GM18951 (cell line): ENCODE measurements around the gene EIF5B.

Source experiments
- POLR2A ChIP-seq: IDR thresholded peaks from 4 replicates; pipeline ENCODE4 v1.6.1; 2011; ENCODE audit warnings: mild to moderate bottlenecking; ENCODE audit not compliant: insufficient read length, insufficient read depth; ENCODE audit errors: extremely low read depth
- in situ Hi-C: fragments of 300-500 bp; cut with MboI; formaldehyde crosslinking; loops from one replicate; pipeline ENCODE4 v1.12.0; 2022; ENCODE audit warnings: low sequenced_read_pairs, mixed read lengths, inconsistent platforms; ENCODE audit not compliant: unreplicated experiment

Gene EIF5B

GRCh38 chr2:99439971-99440505 lies 102.8 kb downstream of the EIF5B start:
- no peak for TF ChIP-seq POLR2A

GRCh38 chr2:99442837-99443236 lies 105.6 kb downstream of the EIF5B start:
- in situ Hi-C loops: no loop called here
- TF ChIP-seq POLR2A: no peak

More at GRCh38 chr2:99439971-99440505, 102.8 kb downstream of the EIF5B start:
- in situ Hi-C loops: no loop called here

GRCh38 chr2:99444222-99444621 lies 107.0 kb downstream of the EIF5B start:
- in situ Hi-C loops: no loop called here
- TF ChIP-seq POLR2A: no peak

GRCh38 chr2:99445065-99445464 lies 107.9 kb downstream of the EIF5B start:
- in situ Hi-C loops: no loop called here
- no peak for TF ChIP-seq POLR2A

DNA sequence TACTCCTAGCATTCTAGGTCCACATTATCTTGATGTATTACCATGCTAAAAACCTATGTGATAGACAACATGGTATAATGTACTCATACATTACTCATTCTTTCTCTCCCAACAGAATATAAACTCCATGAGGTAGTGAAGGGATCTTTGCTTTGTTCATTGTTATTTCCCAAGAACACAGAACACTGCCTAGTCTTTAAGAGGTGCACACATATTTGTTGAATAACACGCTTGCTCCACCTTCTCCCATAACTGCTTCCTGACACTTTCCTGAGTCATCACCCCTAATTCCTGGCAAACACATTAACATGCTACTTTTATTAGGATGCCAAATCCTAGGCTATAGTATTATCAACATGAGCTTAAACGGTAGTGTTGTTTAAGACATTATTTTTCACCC lies 111.4 kb downstream of the EIF5B start:
- in situ Hi-C loops: no loop called here
- TF ChIP-seq POLR2A: no peak

DNA sequence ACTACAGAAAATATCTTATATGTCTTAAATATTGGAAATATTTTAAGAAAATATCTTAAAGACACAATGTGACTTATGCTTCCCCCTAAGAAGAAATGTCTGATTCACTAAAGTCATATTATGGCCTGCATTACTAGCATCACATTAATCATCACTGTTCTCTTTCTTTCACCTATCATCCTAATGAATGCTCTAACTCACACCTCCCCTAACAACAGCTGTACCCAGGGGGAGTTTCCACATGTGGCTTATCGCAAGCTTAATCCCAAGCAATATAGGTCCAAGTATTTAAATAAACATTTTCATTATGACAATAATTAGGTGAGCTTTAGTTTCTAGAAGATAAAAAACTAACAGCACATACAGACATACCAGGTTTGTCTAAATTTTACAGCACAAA lies 113.0 kb downstream of the EIF5B start:
- no peak for TF ChIP-seq POLR2A

More for the DNA sequence above, 113.0 kb downstream of the EIF5B start:
- in situ Hi-C loops: no loop called here
